Endothelial cell of hepatic sinusoid (primary cell): ENCODE data around the gene FGFR3.

Experiments used
- in situ Hi-C: cut with HindIII; loops from 2 replicates; pipeline ENCODE4 v1.10.0; 2017; ENCODE audit warnings: low sequenced_read_pairs

FGFR3 gene

DNA sequence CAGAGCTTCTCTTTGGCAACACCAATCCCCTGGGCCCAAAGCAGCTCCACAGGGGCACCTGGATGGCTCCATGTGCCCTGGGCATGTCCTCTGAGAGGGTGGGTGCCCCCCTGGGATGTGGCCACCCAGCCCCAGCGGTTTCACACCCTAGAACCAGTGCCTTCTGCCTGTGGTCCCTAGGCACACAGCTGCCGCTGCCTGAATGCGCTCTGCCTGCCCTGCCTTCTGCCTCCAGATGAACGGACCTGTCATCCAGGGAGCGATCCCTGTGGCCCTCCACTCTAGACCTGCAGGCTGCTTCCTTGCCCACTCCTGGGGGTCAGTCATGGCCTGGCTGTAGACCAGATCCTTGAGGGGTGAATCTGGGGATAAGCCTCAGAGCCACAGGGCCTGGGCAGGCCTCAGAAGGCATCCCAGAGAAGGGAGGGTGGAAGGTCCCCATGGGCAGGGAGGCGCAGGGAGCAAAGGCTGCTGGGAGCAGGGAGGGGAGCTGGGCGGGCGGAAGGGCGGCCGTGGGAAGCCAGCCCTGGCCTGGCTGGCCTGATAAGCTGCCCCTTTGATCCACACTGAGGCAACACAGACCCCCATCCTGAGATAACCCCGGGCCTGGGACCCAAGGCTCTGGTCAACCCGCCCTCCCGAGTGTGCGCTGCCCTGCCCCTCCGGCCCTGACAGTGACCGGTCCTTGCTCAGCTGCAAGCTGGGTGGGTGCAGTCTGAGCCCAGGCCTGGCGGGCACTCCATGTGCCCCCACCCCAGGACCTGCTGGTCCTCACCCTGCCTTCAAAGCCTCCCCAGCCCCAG is 8.1 kb upstream of the FGFR3 start:
- in situ Hi-C loops, result no loop called here

DNA sequence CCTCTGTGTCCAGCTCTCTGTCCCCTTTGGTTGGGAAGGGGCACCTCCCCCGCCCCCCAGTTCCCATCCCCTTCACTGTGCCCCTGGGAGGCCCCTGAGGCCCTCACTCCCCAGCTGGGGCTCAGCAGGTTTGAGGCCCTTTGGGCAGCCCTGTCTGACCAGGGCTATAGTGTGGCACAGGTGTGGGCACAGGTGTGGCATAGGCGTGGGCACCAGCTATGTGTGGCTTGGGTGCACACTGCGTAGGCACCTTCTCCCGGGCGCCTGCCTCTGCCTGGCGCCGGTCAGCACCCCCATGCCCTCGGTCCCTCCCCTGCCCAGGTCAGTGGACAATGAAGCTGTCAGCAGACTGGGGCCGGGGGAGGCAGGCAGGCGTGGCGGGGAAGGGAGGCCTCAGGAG is 7.5 kb upstream of the FGFR3 start:
- in situ Hi-C loops, result no loop called here

DNA sequence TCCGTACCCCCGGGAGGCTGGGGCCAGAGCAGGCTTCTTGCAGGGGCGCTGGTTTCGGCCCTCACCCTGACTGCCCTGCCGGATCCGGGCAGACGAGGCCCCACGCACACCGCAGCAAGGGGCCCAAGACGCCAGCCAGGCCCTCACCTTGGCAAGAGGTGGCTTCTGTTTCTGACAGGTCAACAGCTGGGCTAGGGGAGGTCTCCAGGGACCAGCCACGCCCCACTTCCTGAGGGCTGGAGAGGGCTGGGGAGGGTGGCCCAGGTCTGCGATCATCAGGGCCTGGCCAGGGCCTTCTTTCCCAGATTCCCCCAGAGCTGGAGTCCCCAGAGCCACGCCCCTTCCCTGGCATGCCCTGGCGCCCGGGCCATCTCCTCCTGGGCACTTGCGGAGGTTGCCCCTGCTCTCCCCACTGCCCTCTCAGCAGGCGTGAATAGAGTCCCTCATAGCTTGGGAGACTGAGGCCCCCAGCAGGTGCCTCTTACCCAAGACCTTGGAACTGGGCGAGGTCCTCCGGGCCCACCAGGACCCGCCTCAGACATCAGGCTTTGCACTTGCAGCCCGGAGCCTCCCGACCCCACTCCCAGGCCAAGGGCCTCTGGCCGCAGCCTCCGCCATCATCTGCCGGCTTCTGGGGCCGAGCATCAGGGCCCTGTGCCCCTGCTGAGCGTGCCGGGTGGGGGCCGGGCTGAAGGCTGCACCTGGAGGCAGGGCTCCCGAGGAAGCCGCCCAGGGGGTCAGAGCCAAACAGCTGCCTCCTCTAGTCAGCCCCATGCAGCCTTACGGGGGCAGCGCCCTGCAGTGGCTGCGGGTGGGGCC is 6.3 kb upstream of the FGFR3 start:
- in situ Hi-C loops, result no loop called here

DNA sequence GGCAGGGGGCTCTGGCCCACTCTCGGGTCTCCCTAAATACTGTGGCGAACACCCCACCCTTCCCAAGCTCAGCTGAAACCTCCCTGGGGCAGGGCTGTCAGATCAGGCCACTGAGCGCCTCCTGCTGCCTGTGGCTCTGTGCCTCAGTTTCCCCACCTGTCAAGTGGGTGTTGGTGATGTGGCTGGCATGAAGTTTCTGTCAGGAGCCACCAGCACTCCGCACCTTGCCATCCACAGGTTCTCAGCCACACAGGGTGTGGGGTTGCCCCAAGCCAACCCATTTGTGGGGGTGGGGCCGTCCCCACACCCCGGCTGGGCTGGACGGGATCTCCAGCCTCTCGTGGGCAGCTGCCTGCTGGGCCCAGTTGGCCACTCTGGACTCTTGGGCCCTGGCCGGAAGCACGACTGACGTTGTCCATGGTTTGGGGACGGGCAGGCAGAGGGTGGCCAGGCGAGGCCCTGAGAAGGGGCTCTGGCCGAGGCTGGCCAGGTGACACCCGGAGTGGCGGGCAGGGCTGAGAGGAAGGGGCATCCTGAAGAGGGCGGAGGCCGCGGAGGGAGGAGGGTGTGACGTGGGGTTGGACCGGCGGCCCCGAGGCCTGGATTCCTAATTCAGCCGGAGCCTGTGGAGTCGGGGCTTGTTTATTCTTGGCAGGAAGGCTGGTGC is 5.5 kb upstream of the FGFR3 start:
- in situ Hi-C loops, result no loop called here

DNA sequence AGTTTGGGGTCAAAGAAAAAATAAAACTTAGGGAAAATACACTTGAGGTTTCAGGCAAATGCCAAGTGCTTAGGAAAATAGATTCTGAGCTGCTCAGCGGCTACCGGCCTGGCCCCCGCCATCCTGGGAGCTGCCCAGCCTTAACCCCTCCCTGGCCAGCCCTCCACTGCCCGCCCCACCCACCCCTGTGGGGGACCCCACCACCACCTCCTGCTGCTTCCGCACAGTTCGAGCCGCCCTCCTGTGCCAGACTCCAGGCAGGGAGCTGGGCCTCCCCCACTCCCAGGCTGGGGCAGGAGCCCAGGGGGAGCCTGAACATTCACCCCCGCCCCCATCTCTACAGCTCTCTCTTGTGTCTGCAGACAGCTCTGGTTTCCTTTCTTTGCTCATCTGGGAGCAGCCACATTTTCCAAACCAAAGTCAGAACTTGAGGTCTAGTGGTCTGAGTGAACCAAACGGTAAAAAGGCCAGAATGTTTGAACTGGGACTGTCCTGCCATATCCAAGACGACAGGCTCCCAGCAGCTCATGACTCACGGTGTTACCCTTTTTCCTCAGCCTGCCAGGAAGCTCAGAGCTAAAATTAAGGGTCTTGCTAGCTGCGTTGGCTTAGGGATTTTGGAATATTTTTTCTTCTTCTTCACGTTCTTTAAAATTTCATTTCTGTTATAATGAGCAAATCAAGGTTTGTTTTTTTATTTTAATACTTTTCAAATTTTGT is 4.7 kb upstream of the FGFR3 start:
- in situ Hi-C loops, result no loop called here

DNA sequence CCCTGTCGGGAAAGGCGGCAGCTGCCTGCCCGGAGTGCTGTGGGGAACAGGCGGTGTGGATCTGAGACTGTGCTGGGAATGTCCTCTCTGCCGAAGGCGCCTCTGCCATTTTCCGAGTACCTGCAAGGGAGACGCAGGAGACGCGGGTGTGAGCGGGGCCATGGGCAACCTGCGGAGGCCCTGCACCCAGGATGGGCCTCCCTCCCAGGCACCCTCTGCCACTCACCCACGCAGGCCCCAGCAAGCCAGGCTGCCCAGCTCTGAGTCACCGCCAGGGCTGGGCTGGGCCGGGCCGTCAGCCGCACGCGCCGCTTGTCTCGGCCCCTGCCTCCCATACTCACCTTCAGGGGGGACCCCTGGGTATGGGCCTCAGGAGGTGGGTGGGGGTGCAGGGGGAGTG is 3.5 kb upstream of the FGFR3 start:
- in situ Hi-C loops, result no loop called here

DNA sequence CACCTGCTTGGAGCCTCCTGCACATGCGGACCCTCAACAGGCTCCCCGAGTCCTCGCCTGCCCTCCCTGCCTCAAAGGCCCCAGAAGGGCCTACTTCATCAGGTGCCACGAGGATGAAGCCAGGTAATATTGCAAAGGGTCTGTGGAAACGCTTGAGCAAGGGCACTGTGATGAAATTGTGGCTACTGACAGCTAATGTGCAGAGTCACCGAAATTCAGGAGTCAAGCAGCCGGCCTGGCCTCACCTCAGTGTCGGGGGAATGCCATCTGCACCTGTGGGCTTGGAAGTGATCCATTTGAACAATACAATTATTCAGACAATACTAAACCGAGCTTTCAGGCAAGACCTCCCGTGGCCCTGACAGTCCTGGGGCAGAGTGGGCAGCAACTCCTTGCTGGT is 3.1 kb upstream of the FGFR3 start:
- in situ Hi-C loops, result no loop called here

DNA sequence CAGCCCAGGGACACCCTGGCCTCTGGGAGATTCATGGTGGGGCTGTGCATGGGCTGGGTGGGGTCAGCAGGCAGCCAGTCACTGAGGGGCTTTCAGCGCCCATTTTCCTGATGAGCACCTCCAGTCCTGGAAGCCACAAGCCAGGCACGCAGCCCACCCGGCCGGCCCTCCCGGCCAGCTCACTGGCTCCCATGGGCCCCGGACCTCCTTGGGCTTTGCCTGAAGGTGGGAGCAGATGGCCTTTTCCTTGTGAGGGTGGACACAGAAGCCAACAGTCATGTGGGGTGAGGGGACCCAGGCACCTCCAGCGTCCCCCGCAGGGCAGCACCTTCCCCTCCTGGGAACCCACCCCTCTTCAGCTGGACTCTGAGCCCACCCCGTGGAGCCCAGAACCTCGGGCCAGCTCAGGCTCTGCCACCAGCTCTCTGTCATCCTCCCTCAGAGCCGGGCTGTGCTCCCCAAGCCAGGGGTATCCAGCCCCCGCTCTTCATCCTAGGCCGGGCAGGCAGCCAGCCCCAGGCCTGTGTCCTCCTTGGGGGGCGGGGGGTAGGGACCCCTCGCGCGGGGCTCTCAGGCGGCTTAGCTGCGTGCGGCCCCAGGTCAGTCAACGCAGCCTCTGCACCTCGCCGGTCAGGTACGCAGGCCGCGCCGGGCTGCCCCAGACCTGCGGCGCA is 798 bp upstream of the FGFR3 start:
- in situ Hi-C loops, result no loop called here

DNA sequence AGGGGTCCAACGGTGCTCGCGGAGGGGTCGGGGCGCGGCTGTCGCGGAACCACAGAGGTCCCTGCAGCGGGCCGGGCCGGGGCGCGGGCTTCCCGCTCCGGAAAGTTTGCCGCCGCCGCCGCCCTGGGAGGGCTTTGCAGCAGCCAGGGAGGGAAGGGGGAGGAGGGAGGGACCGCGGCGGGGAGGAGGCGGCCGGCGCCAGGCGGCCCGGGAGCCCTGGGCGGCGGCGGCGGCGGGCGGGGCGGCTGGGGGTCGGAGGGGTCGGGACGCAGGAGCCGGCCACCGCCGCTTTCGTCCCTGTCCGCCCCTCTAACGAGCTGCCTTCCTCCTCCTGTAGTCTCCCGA is 375 bp downstream of the FGFR3 start:
- in situ Hi-C loops, result no loop called here

DNA sequence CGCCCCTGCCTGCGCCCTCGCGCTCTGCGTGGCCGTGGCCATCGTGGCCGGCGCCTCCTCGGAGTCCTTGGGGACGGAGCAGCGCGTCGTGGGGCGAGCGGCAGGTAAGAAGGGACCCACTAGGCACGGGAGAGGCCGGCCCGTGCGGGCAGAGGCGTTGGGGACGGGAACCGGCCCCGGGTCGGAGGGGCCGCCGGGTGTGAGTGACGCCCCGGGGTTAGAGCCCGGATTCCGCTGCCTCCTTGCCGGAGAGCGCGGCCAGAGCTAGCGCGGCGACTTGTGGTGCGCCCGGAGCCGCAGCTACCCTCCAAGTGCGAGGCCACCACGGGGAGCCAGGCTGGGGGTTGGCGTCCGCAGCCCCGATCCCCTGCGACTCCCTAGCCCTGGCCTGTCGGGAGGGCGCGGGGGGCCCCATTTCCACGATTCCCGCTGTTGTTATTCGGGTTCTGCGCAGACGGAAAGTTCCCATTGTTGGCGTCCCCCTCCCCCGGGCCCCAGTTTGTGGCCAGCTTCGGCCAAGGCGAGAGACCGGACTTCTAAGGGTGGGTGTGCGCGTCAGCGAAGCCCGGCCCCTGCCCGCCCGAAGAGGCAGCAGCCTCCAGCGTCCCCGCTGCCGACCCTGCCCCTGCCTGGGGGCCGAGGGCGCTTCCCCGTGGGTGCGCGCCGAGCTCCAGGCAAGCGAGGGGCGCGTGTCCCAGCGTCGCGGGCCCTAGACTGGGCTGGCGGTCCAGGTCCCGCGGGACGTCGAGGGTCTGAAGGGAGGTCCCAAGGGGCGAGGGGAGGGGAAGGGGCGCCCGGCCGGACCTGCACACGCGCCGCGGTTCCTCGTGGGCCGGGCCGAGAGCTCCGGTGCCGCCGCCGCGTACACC is 1.1 kb downstream of the FGFR3 start:
- in situ Hi-C loops, result no loop called here

DNA sequence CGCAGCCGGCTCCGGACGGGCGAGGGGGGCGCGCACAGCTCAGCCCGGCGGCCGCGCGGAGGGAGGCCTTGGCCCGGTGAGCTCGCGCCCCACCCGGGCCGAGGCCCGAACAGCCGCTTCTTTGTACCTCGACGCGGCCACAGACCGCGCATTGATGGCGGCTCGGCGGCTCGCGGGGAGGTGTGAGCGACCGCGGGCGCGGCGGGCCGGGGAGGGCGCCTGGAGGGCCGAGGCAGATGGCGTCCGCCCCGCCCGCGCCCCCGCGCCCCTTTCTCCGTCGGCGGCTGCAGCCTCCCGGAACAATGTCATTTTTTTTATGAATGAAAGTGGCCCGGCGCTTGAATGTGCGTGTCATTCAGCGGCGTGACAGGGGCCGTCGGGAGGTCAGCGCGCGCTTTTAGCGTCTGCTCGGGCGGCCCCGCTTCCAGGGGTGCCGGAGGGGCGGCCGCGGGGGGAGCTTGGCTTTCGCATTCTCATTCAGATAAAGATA is 1.8 kb downstream of the FGFR3 start:
- in situ Hi-C loops, result no loop called here

DNA sequence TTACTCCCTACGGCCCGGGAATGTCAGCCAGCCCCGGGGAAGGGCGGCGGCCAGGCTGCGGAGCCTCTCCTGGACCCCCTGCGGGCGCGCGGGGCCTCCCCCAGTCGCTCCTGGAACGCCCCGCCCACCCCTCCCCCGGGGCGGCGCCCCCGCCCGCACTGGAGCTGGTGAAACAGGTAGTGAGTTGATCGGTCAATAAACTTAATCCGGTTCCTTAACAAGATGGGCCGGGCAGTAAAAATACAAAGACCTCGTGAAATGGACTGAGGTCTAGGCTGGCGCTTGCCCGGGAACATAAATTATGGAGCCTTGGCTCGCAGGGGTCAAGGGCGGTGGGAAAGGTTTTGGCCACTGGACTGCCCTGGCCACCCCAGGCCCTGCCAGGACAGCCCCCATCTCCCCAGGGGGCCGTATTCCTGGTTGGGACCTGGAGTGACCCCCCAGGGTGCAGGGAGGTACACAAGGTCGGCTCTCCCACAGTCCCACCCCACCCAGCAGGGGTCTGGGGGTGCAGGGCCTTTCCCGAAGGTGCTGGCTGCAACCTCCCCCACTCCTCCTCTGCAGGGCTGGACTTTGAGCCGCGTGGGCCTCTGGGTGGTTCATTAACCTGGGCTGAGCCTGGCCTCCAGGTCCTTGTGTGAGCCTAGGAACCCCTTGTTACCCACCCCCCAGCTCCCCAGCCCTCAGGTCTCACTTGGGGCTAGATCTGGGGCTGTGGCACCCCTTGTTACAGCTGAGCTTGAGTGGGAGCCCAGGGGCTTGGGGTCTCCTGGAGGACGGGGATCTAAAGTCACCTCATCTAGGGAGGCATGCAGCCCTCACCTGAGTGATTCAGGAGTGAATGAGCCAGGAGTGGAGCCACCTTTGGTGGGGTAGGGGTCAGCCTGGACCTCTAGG is 2.5 kb downstream of the FGFR3 start:
- in situ Hi-C loops, result no loop called here

DNA sequence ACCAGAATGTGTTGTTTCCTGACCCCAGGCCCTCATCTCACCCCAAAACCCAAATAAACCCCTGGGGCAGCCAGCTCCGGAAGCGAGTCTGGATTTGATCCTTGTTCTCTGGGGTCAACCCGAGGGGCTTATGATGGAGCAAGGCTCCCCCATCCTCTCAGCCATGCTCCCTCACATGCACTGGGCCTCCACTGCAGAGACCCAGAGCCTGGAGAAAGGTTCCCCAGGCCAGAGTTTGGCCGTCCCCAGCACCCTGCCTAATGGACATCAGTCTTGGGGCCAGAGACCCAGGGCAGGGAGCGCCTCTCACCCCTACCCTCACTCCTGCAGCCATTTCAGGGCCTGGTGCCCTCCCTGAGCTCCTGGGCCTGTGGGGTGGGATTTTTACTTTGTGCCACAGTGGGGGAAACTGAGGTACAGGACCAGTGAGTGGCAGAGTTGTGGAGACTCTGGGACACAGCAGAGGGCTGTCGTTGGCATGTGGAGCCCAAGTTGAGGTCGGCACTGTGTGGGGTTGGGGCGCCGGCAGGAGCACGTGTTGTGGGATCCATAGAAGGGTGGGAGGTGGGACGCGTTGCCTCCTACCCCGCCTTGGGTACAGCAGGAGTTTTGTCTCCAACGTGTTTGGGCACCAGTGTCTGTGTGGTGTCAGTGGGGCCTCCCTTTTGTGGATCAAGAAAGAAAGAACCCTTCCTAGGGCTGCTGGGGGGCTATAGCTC is 3.6 kb downstream of the FGFR3 start:
- in situ Hi-C loops, result no loop called here

DNA sequence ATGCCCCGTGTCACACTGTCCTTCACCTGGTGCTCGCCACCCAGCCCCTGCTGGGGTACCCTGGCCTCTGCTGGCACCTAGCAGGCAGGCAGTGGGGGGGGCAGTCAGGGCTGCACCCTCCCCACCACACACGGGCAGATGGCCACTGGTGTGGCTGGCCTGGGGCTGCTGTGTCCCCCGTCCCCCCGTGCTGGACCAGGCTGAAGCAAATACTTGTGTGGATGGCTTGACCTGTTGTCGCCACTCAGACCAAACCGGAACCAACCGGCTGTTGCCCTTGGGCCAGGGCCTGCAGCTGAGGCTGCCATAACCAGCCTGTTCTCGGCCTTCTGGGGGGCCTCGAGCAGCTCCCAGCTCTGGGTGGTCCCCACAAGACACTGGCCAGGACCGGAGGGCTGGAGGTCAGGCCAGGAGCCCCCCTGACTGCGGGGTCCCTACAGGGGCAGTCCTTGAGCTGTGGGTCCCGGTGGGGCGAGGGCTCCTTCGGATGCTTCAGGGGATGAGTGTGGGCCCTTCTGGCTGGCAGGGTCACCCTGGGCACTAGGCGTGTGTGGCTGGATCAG is 4.3 kb downstream of the FGFR3 start:
- in situ Hi-C loops, result no loop called here

DNA sequence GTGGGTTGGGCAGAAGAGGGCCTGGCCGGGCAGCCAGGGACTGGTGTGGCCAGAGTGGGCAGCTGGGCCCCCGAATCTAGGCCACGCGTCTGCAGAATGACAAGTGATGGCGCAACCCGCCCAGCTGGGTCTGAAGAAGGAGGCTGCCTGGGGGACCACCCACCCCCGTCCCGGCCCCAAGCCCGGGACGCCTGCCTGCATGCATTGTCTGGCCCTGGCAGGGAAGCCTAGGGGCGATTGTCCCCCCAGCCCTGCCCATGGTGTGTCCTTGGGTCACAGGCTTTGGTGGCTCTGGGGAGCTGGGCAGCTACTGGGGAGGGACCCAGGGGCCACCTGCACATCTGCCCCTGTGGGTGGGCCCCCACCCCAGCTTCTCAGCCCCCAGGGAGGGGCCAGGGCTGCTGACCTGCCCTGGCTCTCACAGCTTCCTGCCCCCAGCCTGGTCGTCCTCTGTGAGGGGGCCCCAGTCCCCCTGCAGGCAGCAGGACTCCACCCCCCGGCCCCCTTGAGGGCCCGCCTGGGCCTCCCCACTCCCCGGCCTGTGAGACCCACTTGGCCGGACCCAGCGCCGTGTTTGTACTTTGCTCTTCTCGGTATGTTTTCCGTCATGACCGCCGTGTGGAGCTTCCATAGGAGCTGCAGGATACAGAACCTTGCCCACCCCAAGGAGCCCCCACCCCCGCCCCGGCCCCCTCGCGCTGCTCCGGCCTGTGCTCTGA is 4.9 kb downstream of the FGFR3 start:
- in situ Hi-C loops, result no loop called here

DNA sequence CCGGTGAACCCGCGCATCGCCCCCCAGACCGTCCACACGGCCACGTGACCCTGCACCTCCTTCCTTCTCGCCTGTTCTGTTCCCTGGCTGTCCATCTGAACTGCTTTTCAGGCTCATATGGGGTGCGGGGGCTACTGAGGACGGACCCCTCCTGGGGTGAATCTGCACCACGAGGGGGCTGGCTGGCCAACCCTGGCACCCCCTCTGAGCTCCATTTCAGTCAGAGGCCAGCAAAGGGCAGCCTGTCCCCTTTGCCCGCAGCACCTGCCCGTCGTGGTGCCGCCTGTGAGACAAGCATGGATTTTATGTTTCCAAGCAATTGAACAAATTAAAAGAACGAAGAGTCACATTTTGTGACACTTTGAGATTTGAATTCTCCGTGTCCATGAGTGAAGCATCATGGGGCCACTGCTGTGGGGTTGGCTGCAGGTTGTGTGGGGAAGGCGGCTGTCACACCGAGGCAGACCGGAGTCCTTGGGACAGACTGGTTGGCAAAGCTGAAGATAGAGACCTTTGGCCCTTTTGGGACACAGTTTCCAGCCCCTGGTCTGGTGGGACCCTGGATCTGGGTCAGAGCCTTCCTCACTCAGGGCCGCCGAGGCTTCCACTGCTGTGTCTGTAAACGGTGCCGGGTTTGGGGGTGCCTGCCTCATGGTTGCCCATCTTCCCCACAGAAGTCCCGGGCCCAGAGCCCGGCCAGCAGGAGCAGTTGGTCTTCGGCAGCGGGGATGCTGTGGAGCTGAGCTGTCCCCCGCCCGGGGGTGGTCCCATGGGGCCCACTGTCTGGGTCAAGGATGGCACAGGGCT is 5.7 kb downstream of the FGFR3 start:
- in situ Hi-C loops, result no loop called here
